CD4-positive, alpha-beta T cell treated with Interleukin-4 for 1 hour (primary cell): ENCODE data around the gene CCDC194.

Experiments
- DNase-seq, 2 donors: peaks; one replicate each; pipeline ENCODE4 v3.0.0-alpha.2; 2020 to 2022

Gene CCDC194

DNA sequence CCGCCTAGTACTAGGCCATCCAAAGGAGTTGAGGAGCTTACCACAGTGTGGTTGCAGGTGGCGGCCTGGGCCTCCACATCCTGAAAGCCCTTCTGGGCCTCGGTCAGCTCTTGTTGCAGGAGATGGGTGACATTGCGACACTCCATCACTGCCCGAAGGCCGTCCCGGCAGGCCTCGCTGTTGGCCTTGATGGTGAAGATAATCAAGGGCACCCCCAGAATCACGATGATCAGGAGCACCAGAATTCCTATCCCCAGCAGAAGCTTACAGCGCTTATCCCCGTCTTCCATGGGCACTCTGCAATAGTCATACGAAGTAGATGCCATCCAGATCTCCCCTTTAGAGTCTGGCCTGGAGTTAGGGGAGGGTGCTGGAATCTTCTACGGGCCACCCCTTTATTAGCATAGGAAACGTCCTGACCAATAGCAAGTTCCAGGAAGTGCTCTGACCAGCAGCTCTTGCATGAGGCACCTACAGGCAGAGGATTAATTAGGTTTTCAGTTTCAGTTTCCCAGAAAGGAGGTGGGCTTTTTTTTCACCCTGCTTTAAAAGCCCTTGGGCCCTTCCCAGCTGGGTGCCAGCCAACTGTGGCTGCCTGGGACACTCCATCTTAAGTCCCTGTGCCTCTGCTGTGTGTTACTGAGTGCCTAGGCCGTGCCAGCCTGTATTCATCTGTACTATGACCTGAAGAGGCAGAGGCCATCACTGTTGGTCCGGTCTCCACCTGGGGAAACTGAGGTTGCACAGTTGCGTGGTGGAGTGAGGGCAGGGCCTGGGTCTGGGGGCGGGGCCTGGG lies 11.5 kb upstream of the CCDC194 start, which contains the start of gene BST2:
TSS of gene BST2 (minus strand) at position 381 of the 796 bp plus-strand sequence. CDS start at position 326, 55 bp downstream.
- DNase-seq: peak; percentile 76 to 85

DNA sequence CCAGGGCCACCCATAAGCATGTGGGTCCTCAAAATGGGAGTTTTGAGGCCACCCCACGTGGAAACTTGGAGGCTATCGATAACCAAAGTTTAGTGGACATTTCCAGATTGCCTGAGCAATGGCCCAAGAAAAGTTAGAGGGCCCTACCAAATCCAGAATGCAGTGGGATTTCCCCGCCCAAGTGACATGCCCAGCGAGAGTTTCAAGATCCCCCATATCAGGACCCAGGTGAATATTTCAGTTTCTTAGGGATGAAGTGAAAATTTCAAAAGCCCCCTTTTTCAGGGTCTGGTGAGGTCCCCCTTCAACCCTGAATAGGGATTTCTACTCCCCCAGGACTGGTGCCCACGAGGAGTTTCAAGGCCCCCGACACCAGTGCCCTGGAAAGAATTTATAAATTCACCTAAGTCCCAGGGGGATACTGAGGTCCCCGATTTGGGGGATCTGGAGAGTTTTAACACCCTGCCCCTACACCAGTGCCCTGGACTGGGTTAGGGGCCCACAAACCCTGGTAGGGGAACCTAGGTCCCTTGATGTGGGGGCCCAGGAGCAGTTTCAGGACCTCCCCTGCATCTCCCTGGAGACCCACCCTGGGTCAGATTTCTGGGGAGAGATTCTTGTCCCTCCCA lies 10.7 kb upstream of the CCDC194 start:
- DNase-seq: no peak

DNA sequence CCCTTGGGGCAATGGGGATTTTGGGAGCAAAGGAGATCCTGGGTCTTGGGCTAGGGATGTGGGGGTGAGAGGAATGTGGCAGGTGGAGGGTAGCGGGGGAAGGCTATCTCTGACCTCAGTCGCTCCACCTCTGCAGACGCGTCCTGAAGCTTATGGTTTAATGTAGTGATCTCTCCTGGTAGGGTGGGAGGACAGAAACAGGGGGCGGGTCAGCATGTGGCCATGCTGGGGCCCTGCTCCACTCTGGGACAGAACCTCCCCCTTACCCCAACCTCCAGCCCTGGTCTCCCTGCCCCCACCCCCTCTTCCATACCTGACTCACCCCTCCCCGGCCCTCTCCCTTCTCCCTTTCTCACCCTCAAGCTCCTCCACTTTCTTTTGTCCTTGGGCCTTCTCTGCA lies 10.0 kb upstream of the CCDC194 start:
- DNase-seq: no peak

DNA sequence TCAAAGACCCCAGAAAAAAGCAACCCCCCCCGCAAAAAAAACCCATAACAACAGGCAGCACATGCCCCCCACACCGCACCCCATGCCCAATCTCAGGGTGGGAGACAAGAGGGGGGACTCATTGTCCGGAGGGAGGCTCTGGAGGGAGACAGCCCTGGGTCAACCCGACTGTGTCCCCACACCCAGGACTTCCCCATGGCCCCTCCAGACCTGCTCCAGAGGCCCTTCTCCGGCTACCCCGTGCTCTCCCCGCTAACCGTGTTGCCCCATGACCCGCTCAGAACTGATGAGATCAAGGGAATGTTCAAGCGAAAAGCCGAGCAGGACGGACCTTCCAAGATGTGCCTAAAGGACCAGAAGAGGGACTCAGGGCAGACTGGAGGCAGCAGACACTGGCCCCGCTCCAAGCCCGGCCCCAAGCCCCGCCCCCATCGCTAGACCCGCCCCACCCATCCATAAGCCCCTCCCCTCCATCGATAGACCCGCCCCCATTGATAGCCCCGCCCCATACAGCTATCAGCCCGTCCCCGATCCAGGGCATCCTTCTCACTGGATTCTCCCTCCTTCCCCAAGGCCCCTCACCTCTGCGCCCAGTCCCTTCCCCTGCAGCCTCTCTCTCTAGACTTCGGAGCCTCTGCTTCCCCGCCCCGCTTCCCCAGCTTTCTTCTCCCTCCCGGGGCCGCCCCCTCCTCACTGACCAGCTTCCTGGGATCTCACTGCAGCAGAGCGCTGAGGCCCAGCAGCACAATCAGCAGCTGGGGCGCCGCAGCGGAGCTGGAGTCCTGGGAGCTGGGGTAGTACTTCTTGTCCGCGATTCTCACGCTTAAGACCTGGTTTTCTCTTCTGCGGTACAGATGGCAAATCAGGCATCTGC lies 9.2 kb upstream of the CCDC194 start:
- DNase-seq: peak in 1 of 2 donors; percentile 42

DNA sequence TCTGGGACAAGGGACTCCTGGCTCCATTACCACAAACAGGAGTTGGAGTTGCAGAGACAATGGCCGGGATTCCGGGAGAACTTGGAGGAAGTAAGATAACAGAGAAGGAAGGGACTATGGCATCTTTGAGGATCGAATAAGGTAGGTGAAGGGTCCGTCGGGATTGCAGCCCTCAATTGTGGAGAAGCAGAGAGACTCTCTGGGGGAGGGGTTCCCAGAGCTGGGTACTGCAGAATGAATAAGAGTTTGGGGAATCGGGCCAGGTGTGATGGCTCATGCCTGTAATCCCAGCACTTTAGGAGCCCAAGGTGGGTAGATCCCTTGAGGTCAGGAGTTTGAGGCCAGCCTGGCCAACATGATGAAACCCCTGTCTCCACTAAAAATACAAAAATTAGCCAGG lies 7.6 kb upstream of the CCDC194 start:
- DNase-seq: no peak

DNA sequence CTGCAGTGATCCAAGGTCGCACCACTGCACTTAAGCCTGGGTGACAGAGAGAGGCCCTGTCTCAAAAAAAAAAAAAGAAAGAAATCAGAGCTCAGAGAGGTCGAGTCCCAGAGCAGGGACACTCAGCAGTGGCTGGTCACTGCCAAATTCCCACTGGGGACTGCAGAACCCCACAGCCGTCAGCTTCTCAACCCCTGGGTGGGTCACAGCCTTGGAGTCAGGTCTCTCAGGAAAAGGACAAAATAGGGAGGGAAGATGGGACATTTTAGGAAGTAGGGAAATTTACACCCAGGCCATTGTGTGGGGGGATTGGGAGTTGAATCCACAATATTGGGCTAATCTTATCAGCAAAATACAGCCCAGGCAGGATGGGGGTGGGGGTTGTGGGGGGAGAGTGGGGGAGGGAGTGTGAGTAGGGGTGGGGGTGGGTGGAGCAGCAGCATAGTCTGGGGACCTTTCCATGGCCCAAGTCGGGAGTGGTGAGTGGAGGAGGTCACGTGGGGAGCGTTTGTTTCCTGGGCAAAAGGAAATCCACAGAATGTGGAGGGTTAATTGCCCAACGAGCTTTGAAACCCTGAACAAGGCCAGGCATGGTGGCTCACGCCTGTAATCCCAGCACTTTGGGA lies 5.0 kb upstream of the CCDC194 start:
- DNase-seq: no peak

DNA sequence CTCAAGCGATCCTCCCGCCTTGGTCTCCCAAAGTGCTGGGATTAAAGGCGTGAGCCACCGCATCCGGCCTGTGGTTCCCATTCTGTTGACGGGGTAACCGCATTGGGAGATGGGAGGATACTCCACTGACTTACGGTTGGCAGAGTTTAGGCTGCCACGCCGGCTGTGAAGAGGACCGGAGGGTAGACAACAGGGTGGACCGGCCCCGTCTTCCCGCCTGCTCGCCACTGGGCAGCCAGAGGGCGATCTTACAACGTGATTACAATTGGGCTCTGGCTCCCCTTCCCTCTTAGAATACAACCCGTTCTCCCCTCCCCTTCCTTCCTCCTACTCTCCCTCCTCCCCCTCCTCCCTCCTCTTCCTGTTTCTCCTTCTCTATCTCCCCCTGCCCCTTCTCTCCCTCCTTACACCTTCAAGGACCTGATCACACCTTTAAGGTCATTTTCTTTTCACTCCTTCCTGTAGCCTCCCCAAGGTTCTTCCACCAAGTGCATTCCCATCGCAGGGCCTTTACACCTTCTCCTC lies 957 bp upstream of the CCDC194 start:
- DNase-seq: peak in 1 of 2 donors; percentile 74

DNA sequence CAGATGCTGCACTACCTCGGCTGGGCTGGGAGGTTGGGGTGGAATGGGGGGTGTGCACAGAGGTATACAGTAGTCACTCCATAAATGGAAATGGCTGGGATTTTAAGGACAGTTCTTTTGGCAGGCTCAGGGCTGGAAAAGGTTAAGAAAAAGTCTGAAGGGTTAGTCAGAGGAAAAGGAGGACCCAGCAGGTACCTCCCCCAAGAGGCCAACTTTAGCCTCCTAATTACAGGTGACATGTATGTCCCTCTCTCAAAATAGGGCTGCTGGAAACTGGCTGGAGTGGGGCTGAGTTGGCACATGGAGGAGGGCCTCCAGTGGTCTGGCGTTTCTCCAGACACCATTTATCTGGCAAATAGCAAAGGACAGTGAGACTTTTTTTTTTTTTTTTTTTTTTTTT lies 994 bp downstream of the CCDC194 start:
- no peak for DNase-seq

DNA sequence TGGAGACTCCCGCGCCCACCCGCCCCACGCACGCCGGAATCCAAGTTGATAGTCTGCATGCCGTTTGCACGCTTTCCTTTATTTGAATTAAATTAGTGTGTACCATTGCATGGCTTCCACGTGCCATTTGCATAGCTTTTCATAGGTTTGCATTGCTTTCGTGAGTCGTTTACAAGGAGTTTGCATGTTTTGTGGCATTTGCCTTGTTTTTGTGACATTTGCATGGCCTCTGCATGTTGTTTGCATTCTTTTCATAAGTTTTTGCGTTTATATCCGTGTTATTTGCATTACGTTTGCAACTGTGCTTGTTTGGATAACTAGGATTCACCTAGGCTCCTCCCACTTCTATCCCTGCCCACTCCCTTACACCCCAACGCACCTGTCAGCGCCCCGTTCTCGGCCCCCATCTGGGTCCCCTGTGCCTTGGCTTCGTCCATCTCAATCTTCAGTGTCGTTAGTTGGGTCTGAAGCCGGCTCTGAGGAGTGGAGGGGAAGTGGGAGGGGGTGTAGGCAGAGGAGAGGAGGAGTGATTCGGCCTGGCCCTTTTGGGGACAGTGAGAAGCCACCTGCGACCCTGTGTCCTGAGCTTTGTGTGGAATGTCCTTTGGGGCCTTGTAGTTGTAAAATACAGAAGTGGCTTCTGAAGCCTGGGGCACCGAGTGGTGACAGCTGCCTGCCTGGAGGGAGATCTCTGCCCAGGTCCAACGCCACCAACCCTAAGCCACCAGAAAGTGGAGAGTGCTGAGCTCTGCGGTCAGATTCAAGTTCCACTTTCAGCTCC lies 2.4 kb downstream of the CCDC194 start:
- DNase-seq: no peak

DNA sequence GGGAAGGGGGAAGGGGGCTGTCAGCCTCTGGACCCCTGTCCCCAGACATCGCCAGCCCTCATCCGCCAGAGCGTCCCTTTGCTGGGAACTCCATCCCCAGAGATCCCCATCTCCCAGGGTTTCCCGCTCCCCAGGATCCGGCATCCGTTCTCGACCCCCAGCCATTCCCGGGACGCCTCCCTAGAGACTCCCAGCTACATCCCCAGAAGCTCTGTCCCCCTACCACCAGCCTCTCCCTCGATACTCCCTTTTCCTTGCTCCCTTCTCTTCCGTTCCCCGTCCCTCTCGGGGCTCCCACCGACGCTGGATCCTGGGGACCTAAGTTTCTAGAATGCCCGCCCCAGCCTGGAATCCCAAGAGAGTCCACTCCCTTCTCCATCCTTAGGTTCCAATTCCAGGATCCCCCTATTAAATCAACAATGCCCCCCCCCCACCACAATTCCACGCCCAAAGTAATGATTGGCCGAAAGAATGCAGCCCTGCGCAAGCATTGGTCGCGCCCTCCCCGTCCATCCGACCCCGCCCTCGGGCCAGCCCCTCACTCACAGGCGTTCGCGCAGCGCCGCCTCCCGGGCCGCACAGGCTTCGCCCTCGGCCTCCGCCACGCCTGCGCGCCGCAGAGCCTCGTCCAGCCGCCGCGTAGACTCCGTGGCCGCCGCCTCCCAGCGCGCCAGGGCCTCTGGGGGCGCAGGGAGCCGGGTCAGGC lies 3.2 kb downstream of the CCDC194 start:
- peak; percentile 86 to 87 for DNase-seq

DNA sequence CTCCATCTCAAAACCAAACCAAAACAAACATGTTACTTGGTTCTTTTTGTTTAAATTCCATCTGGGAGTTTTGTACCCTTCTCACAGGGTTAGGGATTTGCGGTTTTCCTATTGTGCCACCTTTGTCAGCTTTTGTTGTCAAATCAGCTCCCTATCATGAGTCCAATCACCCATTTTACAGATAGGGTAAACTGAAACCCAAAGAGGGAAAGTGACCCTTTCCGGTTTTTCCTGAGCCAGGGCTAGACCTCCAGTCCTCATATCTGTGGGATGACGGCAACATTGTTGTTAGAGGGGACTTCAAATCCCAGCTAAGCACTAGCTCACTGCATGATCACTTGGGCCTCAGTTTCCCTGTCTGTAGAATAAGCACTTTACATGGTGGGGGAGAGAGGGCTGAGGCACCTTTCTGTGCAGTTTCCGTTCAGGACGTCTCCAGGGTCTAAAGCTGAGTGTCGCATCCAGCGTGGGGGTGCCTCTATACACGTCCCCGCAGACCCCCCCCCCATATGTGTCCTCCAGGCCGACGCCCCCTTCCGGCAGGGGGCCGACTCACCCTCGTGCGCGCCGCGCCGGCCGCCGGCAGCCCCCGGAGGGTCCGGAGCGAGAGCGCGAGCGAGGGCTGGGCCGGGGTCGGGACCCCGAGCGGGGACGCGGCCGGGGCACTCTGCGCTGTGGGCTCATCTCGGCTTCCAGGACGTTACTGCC lies 3.9 kb downstream of the CCDC194 start:
- DNase-seq: no peak

DNA sequence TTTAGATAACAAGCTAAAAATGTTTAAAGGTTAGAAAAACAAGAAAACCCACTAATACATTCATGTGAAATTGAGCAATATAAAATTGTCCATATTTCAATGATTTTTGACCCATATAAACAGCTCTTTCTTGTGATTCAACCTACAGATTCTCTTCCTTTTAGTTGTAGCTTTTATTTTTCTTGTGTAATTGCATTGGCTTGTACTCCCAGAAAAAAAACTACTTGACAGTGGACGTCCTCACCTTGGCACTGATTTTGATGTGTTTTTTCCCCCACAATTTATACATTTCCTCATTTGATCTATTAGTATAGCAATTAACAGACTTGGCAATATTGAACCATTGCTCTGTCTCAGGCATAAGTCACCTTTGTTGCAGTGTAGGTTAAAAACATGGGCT lies 4.7 kb downstream of the CCDC194 start:
- DNase-seq: no peak

DNA sequence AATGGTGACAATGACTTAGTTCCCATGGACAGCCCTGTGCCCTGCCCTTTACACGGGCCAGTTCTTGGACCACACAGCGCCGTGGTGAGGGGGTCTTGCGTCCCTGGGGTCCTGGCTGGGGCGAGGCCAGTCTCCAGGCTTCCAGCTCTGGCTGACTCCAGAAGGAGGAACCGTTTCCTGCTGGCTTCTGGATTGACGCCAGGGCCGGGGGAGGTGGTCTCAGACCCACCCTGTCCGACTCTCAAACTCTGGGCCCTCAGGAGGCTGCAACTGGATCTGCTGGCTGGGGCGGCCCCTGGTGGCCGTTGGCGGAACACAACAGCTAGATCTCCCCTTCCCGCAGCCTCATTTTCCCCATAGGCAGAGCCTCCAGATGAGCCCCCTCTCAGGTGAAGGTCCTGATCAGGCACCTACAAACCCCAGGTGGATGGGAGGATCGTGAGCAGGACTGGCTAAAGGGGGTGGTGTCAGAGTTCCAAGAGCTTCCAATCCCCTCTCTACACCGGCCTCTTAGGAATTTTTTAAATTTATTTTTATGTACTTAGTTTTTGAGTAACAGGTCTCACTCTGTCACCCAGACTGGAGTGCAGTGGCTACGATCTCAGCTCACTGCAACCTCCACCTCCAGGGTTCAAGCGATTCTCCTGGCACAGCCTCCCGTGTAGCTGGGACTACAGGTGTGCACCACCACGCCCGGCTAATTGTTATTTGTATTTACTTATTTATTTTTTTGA lies 8.0 kb downstream of the CCDC194 start:
- DNase-seq: peak; percentile 60 to 64

DNA sequence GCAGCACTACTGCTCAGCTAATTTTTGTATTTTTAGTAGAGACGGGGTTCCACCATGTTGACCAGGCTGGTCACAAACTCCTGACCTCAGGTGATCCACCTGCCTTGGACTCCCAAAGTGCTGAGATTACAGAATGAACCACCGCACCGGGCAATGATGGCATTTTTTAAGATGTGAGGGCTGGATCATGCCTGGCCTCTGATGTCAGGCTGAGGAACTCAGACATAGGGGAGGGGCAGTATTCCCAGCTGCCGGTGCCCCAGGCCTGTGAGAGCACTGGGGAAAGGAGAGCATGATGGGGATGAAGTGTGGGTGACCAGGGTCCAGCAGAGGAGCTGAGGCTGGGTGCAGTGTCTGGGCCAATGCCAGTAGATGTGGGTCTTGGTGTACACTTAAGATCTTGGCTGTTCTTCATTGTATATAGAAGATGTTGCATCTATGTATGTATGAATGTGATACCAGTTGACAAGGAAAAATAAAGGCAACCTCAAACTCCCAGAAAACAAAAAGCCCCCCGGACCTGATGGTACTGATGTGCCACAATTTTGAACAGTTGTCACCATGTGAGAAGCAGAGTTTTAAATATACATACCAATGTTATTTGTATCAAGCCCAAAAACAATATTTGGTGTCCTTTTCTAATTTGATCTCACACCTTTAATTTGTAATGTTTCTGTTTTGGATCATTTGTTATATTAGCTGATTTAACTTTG lies 13.4 kb downstream of the CCDC194 start:
- no peak for DNase-seq

DNA sequence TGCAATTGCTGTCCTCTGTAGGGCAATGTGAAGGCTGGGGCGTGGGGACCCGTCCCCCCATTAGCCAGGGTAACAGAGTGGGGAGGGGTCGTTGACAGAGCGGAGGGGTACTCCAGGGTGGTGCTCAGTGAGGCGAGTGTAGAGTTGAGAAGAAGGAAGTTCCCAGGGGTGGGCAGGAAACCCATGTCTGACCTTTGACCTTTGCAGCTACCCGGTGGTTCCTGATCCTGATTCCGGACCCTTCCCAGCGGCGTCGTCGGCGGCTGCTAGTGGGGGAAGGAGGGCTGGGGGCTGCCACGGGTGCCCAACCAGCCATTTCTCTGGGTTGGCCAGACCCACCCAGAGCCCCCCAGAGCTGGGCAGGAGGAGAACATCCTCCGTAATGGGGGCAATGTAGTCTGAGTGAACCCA lies 14.8 kb downstream of the CCDC194 start:
- no peak for DNase-seq

DNA sequence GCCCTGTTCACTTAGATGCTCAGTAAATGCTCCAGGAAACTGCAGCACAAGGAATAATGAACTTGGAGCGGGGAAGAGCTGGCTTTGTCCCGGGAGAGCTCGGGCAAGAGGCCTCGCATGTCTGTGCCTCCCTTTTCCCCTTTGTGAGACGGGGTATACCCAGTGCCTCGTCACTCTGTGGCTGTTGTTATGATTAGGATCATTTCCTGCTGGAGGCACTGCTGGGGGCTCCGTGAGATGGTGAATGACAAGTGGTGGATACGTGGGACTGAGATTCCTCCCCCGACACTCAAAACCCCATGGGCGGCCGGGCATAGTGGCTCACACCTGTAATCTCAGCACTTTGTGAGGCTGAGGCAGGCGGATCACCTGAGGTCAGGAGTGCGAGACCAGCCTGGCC lies 15.7 kb downstream of the CCDC194 start:
- no peak for DNase-seq

DNA sequence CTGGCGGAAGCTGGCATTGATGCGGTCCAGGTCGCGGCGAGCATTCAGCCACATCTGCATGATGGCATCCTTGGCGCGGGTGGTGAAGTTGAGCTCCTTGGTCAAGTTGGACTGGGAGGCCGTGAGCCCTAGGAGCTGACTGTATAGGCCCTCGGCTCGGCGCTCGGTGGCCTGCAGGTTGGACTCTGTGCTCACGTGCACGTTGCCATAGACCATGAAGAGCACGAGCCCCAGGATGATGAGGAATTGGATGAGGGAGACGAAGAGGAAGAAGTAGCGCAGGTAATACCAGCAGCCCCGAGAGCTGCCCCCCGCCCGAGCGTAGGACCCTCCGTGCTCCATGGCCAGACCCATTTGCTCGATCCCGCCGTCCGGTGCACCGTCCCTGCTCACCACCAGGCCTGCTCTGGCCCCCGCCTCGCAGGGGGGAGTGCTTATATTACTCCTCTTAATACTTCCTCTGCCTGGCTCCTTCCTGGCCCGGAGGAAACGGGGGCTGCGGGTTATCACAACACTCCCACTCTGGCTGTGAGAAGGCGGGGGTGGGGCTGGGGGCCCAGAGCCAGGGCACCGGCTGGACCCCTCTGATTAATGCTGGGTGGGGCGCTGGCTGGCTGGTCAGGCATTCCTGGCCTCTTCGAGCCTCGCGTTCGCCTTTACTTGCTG lies 16.9 kb downstream of the CCDC194 start, which contains the start of gene PLVAP:
TSS of gene PLVAP (minus strand) at position 408 of the 666 bp plus-strand sequence. CDS start at position 354, 54 bp downstream.
- DNase-seq: no peak

DNA sequence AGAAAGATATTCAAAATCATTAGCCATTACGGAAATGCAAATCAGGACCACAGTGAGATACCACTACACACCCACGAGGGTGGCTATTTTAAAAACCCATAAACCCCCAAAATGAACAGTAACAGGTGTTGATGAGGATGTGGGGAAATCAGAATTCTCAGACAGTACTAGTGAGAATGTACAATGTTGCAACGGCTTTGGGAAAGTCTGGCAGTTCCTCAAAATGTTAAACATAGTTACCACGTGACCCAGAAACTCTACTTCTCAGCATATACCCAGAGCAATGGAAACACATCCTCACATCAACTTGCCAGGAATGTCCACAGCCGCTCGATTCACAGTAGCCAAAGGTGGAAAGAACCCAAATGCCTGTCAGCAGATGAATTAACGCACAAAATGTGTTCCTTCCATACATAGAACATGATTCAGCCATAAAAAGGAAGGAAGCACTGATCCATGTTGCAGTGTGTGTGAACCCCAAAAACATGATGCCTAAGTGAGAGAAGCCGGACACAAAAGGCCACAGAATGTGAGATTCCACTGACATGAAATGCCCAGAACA lies 23.9 kb downstream of the CCDC194 start:
- DNase-seq: peak in 1 of 2 donors; percentile 27
